ENCODE results near the gene RAB37.

- TF ChIP-seq POLR2AphosphoS5 (IDR thresholded peaks at IDR 0.05) (no peak), CTCF (IDR thresholded peaks at IDR 0.05; ENCODE audit: poor library complexity, severe bottlenecking) (no peak), REST (IDR thresholded peaks at IDR 0.05; ENCODE audit: borderline replicate concordance) (no peak), RAD21 (conservative IDR thresholded peaks at IDR 0.05) (no peak), EZH2 (IDR thresholded peaks at IDR 0.05; ENCODE audit: borderline replicate concordance, insufficient read depth, low read length, poor library complexity, severe bottlenecking) (no peak), SMC3 (conservative IDR thresholded peaks at IDR 0.05; ENCODE audit: poor library complexity) (no peak)
These were observed 39.9 kb downstream of the RAB37 start for GRCh38 chr17:74776990-74777389.
